Measurements from ENCODE around the gene SND1.

SND1 gene

DNA sequence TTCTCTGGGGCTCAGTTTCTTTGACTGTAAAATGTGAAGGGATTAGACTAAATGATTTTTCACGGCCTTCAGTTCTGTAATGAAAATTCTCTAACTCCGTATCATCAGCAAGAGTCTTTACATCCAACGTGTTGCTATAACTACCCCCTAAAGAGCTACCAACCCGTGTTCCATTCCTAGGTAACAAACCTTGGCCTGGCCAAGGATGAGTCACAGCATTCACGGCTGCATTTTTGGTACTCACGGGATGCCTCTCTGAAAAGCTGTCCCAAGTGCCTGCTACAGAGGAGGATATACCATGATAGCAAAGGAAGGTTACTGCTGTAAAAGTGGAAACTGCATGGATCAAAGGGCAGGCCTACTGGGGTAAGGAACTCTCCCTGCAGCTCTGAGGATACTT is 373.4 kb downstream of the SND1 start:
- no peak for DNase-seq (ENCODE audit: low read depth)

DNA sequence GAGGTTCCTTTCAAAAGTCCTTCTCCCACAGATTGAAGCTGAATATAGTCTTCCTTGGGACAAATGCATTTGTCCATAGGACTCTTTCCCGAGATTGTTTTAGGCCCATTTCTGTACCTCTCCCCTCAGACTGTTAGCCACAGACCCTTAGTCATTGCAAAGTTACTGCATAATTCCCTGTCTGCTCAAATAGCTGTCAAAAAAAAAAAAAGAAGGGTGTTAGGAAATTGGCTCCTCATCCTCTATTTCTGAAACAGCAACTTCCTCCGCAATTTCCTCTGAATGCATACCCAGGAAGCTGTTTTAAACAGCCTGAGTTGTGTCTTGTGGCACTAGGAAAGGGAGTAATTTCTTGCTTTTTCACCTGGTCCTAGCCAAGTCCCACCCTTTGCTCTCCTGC is 373.8 kb downstream of the SND1 start:
- no peak for DNase-seq (ENCODE audit: low read depth)

DNA sequence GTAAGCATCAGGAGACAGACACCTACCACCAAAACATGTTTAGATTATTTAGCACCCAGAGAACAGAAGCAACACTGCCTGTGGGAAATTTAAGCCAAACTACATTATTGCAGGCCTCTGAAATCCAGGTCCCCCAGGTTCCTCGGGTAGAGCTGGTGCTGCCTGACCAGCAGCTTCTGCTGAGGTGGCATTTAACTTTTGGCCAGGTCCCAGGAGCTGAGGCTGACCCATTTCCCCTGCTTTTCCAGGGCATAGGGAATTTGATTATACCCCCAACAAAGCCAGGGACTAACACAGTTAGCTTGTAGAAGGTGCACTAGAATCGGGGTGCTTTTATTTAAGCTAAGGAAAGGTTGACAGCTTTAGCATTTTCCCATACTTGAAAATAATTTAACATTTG is 374.6 kb downstream of the SND1 start:
- DNase-seq (ENCODE audit: low read depth), result no peak

DNA sequence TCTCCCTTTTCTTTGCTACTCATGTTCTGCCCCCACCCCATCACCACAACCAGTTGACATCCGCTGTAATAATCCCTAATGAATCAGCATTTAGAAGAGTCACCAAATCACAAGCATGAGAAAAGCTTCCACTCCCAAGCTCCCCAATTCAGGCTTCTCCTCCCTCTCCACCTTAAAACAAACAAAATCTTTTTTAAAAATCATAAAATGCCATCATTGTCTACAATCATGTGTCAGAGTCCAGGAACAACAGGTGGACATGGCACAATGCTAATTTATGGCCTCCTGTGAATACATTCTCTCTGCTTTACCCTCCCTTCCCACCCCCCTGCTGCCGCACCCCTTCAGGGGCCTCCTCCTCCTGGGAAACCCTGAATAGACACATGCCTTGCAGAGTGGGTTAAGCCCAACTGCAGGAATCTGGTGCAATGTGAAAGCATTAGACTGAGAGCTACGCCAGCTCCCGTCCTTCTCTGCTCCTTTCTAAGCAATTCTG is 375.5 kb downstream of the SND1 start:
- no peak for DNase-seq (ENCODE audit: low read depth)

DNA sequence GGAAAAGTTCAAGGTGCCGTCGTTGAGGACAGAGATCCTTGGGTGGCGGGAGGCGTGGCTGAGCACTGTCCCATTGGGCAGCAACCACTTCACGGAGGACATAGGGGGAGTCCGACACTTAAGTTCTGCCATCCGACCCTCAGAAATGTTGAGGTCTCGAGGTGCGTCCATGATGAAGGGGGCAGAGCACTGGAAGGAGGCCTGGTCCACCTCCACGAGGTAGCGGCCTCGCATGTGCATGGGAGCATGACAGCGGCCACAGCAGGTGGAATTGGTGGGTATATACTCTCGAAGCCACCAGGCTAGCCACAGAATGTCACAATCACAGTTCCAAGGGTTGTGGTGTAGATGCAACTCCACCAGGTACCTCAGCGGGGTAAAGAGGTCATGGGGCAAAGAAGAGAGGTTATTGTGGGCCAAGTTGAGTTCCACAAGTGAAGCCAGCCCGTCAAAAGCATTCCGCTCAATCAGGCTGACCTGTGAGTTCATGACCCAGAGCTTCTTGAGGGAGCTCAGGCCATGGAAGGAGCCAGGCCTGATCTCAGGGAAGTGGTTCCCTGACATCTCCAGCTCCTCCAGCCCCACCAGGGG is 377.5 kb downstream of the SND1 start:
- no peak for DNase-seq (ENCODE audit: low read depth)

DNA sequence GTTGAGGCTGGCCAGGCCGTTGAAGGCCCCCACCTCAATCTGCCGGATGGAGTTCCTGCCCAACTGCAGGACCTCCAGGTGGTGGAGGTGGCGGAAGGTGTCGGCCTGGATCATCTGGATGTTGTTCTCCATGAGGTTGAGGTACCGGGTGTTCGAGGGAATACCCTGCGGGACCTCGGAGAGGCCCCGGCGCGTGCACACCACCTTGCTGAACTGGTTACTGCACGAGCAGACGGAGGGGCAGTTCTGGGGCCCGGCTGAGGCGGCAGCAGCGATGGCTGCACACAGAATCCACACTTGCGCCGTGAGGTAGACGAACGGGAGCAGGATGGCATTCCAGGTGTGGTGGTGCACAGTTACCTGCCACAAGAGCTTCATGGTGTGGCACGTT is 378.3 kb downstream of the SND1 start:
- DNase-seq (ENCODE audit: low read depth), result no peak

DNA sequence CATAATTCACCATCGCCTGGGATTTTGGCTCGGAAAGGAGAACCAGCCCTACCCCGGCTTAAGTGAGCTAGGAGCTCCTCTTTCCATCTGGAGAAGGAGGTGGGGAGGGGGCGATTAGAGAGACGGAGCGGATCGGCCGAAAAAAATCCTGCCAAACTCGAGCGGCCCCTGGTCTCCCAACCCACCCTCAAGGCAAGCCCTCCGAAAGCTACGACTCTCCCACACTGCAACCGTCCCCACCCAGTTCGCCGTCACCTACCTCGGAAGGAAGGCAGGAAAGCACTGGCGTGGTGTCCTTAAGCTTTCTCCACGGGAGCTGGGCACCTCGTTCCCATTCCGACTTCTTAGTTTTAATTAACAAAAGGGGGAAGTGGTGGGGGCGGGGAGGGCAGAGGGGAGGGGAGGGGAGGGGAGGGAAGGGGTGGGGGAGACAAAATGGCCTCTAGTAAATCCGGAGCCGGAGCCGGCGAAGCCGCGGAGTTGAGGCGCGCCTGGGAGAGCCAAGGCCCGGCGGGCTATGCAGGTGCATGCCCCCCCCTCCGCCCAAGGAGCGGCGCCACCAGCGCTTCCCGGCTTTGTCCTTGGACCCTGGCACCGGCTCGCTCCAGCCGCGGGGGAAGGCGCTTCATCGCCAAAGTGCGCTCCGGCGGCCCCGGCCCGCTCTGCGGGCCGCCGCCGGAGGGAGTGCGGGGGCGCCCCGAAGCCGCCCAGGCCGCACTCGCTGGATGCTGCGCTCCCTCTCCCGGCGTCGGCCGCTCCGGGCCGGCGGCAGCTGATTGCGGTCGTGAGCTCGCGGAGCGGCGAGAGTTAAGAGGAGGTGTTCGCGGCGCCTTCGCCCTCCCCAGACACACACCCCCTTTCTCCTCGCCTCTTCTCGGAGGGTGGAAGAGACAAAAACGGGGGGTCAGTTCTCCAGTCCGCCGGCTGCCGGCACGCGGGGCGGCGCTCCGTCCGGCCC is 378.9 kb downstream of the SND1 start, which contains the start of gene LRRC4:
TSS of gene LRRC4 (minus strand) at position 784 of the 958 bp plus-strand sequence. CDS start 797 bp downstream, outside the sequence.
- DNase-seq (ENCODE audit: low read depth), result no peak

DNA sequence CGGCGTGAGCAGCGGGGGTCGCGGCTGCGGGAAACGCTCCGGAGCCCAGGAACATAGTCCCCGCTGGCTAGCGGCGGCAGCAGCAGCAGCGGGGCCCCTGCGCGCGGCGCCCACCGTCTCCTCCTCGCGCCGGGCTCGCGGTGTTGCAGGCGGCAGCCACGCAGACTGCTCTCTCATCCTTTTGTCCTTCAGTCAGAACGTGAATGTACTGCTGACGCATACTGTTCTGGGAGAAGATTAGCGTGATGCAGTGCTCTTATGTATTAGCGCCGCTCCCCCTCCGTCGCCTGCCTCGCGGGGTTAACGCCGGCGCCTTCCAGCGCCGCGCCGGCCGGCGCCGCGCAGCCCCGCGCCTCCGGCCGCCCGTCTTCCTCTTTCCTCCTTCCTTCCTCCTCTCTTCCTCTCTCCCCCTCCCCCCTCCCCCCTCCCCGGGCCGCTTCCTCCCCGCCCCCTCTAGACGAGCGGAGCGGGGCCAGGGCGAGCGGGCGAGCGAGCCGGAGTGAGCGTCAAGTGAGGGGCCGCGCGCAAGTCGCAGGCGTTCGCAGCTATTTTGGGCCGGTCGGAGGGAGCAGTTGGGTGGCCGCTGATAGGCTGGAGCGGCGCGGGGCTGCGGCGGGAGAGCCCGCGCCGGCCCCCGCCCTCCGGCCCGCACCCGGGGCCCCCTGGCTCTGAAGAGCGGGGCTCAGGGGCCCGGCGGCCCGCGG is 380.1 kb downstream of the SND1 start:
- peak; percentile 9 for DNase-seq (ENCODE audit: low read depth)

DNA sequence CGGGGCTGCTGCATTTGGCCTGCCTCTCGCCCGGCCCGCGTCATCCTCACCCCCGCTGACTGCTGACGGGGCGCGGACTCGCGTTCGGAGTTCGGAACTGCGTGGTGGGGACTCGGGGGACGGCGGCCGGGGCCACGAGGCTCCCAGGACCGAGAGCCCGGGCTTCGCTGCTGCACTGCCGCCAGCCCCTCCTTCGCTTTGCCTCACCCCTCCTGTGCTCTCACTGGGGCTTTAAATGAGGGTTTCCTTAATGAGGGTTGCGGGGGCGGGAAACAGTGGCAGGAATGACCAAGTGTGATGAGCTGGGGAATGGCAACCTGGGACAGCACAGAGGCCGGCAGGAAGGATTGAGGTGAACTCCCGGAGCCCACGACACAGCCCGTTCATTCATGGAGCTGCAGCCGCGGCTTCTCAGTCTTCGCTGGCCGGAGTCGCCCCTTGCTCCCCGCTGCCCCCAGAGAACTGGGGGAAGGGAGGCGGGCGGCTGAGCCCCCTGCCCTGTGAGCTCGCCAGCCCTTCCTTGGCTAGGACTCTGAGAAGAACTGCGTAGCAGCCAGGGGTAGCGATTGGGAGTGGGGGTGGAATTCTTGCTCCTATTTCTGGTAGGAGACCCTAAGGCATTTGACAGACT is 380.7 kb downstream of the SND1 start:
- no peak for DNase-seq (ENCODE audit: low read depth)

DNA sequence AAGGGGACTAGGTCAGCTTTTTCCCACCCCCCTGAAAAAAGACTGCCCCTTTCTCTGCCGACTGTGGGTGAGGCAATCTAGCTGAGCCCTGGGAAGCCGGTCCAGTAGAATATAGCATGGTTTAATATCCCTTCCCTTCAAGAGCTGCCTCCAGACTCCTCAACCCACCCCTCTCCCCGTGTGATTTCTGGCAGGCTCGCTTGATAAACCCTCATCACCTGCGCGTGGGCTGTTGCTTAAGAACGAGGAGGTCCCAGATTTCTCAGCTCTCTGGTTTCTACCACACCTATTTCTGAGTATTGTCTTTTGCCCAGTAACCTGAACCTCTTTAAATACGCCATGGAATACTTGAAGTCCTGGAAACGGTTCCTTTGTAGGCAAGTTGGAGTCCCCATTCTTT is 381.3 kb downstream of the SND1 start:
- DNase-seq (ENCODE audit: low read depth), result no peak

DNA sequence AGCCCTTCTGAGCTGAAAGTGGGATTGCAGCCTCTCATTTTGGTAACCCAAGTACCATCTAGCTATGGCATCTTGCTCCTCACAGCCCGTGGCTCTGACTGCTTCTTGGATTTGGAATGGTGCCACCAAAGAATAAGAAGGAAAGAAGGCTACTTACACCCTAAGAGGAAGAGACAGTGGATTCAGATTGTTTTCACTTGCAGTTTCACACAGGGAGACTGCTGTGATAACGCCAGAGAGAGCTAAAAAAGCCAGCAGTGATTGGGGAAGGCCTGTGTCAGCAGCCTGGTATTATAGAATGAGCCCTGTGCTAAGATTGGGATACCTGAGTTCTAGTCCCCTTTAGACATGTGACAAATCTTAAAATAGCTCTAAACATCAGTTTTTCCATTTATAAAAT is 382.8 kb downstream of the SND1 start:
- DNase-seq (ENCODE audit: low read depth), result no peak

DNA sequence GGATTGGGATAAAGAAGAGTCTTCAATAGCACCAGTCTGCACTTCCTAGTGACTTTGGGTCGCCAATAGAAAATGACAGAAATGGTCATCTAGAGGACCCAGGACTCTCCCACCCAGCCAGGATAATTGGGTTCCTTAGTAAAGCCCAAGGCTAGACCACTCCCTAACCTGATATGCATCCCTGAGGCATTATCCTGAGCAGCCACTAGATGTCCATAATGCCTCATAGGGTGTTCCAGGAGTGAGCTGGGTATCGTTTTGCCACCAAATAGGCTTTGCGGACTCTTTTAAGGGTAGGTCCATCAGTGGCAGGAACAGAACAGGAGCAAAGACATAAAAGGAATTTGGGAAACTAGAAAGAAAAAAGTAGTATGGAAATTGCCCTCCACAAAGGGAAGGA is 383.7 kb downstream of the SND1 start:
- no peak for DNase-seq (ENCODE audit: low read depth)

DNA sequence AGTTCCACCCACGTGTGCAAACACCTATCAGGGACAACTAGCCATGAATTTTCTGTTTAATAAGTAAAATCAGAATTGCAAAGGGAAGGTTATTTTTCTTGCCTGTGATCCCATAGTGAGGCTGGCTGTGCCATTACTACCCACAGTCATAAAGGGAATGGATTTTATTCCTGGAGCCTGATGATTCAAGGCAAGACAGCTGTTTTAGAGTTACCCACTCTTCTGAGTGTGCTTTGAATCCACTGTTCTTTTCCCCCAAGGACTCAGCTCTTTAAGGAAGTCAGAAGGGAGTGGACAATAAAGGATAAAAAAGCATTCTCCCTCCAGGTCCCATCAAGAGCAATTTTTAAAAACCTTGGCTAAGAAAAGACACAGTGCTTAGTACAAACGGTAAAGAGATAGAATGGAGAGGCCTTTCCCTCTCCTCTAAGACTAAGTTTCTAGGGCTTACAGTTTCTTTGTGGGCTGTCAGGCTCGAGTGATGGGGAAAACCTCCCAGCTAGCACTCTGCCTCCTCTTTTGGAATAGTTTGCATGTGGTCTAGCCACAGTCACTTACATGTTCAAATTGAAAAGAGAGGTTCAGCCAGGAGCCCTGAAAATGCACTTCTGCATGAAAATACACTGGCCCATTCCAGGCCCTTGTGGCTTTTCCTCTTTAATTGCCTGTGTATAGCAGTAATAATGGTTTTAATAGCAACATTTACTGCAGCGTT is 384.4 kb downstream of the SND1 start:
- DNase-seq (ENCODE audit: low read depth), result no peak

DNA sequence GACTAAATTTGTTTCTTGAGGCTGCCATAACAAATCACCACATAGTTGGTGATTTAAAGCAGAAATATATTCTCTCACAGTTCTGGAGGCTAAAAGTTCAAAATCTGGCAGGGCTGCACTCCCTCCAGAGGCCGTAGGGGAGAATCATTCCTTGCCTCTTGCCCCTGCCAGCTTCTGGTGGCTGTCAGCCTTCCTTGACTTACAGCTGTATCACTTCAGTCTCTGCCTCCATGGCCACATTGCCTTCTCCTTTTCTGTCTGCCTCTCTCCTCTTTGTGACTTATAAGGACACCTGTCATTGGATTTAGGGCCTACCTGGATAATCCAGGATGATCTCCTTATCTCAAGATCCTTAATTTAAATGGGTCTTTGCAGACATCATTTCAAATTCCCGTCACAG is 385.1 kb downstream of the SND1 start:
- DNase-seq (ENCODE audit: low read depth), result no peak

DNA sequence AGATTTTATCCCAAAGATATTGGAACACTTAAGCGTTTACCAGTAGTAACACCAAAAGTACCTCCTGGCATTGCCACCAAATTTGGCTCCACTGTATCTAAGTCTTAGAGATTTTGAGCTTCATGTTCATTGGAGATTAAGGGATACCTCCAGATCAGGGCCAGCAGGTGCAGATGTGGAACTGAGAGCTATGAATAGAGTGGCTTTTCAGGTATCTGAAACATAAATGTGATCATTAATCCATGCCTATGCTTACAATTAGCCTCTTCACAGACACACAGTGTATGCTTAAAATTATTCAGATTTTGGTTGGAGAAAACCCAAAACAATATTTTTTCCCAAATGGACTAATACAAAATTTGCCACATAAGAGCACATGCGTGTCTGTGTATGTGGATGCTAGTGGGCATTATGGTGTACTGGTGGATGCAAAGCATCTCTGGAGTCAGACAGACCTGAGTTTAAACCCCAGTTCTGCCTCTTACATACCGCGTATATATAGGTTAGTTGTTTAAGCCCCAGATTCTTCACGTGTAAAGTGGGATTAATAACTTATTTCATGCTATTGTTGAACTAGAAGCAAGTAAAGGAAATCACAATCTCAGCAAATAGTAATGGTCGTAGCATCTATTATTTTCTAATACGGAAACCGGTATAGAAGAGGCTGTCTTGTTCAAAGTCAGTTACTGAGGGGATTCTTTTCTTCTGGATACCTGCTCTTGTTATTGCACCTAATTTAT is 386.1 kb downstream of the SND1 start:
- no peak for DNase-seq (ENCODE audit: low read depth)

DNA sequence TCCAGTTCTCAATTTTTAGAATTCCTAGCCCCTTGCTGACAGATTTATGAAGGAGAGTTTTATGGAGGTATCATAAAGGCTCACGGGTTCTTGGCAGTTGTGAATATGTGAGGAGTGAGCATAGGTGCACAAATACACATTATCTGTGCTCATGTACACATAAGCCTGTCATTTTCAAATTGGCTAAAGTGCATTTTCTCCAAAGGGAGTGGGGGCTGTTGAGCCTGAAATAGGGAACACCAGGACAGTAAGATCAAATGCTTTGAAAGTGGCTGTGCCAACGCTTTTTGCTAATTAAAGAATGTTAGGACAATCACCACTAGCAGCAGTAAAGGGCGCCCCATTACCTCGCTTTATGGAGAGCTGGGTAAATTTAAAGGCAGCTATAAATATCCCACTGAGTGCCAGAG is 387.6 kb downstream of the SND1 start:
- no peak for DNase-seq (ENCODE audit: low read depth)

DNA sequence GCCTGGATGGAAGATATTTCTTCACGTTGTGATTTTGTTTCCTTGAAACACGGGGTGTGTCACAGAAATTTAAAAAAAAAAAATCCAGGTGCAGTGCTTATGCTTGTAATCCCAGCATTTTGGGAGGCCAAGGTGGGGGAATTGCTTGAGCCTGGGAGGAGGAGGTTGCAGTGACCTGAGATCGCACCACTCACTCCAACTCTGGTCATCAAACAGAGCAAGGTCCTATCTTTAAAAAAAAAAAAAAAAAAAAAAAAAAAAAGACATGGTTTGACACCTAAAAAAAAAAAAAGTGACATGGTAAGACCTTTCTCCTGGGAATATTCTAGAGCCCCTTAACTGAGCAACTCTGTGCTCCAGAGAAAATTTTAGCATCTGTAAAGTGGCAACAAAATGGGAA is 388.2 kb downstream of the SND1 start:
- no peak for DNase-seq (ENCODE audit: low read depth)

DNA sequence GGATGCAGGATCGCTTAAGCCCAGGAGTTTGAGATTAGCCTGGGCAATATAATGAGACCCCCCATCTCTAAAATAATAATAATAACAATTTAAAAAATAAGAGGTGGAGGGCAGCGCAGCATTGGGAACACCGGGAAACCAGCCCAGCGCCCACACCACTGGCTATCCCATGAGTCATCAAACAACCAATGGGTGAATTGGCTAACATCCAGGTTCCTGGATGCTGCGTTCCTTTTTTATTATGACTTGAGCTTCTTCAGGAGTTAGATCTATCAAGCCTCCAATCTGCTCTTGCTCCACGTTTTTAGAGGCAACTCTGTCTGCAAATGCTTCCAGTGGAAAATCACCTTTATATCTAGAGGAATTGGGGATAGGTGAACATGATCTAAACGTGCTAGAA is 389.2 kb downstream of the SND1 start:
- no peak for DNase-seq (ENCODE audit: low read depth)

DNA sequence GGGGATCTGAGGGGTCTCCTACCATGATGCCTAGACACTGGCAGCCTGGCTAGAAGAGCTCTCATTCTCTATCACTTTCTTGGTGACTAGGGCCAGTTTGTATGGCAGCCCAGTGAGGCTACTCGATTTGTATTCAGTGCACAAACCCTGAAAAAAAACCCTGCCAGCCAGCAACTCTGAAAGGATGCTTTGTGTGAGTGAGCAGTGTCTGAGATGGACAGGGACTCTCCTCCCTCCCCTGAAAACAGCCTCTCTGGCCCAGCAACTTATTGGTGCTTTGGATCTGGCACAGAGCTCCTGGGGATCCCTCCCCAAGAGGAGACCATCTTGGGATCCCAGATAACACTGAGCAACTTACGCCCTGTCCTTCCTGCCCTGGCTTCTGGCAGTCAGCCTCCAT is 390.0 kb downstream of the SND1 start:
- DNase-seq (ENCODE audit: low read depth), result no peak

DNA sequence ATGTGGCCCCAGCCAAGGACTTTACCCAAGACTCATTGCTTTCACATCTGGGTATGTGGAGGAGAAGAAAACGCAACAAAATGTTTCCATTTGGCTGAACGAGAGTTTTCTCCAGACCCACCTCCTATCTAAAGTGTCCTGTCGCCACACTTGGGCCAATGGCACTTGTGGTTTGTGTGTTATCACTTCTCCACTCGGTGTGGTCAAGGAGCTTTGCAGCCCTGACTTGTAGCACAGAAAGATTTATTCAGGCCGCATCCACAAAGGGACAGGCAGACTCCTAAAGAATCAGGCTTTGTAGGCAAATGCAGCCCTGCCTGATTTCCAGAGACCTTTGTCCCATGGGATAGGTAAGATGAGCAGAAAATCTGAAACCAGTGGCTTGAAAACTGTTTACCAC is 392.1 kb downstream of the SND1 start:
- DNase-seq (ENCODE audit: low read depth), result no peak

DNA sequence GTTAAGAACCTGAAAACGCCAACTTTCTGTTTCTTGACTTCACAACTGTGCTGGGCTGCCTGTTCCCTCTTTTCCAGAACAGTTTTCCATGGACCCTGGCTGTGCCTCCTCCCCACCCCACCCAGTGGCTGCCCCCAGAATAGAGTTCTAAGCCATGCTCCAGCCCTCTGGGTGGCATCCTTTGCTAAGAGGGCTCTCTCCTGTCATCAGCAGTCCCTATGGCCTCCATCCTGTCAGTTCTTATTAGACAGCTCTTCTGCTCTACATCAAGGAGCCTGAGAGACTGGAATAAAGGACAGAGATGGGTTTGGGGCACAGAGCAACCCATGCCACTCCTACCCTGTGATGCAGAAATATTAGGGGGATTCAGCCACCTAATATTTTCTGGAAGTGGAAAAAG is 393.2 kb downstream of the SND1 start:
- DNase-seq (ENCODE audit: low read depth), result no peak

All from stimulated activated CD8-positive, alpha-beta memory T cell treated with anti-CD3 and anti-CD28 coated beads, Interleukin-15, amount 100 ng/mL, for 1 hour (primary cell).